Fibroblast of skin of back (primary cell): Measurements from ENCODE around the gene PAK4.

Experiments used
- DNase-seq: peaks from one replicate; pipeline ENCODE4 v3.0.0-alpha.2; 2013

Gene PAK4

DNA sequence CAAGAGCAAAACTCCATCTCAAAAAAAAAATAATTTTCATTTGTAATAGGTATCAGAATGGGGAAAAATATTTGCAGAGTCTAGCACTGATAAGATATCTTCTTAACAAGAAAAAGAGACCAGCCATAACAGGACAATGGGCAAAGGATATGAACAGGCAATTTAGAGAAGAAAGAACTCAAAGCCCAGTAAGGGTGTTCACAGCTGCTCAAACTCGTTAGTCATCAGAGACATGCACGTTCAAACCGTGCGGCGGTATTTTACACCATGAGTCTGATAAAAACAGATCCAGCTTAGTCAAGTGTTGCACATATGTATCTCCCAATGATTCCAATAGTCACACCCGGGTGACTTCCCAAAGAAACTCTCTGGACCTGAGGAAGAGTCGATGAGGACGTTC lies 57.5 kb downstream of the PAK4 start:
- no peak for DNase-seq

DNA sequence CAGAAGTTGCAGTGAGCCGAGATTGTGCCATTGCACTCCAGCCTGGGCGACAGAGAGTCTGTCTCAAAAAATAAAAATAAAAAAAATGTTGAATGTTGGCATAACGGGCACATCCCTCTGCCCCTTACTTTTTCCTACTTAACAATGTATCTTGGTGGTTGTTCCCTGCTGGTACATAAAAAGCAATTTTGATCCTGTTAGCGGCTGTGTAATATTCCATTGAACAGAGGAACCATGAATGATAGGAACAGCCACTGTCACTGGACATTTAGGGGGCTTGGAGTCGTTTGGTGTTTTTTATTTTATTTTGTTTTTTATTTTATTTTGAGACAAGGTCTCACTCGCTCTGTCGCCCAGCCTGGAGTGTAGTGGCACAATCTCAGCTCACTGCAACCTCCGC lies 60.8 kb downstream of the PAK4 start:
- no peak for DNase-seq

DNA sequence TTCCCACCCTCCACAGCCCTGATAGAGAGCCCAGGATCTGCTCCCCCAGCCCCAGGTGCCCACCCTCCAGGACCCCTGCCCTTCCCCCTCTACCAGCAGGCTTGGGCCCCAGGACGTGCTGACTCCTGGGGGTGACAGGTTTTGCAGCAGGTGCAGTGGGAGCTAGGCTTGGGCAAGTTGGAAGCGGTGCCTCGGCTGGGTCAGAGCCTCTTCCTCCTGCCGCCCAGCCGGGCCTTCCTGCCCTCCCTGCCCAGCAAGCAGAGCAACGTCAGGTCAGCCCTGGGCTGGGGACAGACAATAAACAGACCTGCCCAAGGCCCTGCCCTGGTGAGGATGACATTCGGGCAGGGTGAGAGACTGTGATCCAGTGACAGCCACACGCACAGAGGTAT lies 62.0 kb downstream of the PAK4 start:
- no peak for DNase-seq

DNA sequence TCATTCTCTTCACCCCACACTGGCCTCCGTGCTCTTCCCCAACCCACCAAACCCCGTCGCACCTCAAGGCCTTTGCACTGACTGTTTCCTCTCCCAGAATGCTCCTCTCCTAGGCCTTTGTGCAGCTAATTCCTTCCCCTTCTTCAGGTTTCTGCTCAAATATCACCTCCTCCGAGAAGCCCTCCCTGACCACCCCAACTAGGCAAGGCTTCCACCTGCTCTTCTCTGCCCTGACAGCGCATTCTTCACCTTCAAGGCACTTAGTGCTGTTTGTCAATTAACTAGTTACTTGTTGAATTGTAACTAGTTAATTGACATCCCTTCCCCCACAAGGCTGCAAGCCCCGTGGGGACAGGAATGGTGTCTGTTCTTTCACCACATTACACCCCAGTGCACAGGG lies 63.4 kb downstream of the PAK4 start:
- no peak for DNase-seq

DNA sequence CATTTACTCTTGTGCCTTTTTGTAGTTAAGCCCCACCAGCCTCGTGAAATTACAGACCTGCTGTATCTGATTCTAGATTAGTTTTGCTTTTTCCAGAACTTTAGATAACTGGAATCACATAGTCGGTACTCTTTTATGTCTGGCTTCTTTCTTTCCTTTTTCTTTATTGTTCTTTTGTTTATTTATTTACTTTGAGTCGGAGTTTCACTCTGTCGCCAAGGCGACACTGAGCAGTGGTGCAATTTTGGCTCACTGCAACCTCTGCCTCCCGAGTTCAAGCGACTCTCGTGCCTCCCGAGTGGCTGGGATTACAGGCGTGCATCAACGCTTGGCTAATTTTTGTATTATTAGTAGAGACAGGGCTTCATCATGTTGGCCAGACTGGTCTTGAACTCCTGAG lies 65.2 kb downstream of the PAK4 start:
- no peak for DNase-seq

DNA sequence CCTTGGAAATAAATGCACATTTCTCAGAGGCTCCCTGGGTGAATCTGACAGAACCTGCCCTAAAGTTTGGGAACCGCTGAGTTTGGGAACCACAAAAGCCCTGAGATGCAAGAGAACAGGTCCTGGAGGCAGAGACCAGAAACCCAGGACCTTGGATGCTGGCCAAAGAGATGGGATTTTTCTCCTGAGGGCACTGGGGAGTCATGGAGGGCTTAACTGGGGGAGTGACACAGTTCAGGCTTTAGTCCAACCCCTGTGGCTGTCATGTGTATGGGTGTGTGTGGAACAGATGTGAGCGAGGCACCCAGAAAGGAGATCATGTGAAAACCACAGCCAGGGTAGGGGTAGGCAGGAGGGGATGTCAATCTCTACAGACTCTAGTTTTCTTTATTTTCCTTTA lies 67.3 kb downstream of the PAK4 start:
- DNase-seq, result peak; percentile 29

DNA sequence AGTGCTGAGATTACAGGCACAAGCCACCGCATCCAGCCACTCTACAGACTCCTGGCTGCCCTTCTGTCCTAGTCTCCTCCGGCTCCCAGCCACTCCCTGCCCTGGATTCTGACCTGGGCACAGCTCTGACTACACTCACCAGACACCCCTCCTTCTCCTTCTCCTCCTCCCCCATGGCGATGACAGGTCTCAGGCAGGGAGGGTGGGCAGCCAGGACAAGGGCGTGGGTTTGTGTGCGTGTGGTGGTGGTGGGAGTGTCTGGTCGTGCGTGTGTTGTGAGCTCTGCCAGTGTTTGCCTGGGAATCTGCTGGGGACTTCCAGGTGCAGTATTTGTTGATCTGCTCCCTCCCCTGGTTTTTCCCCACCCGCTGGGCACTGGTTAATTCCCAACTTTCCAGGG lies 68.2 kb downstream of the PAK4 start:
- no peak for DNase-seq

DNA sequence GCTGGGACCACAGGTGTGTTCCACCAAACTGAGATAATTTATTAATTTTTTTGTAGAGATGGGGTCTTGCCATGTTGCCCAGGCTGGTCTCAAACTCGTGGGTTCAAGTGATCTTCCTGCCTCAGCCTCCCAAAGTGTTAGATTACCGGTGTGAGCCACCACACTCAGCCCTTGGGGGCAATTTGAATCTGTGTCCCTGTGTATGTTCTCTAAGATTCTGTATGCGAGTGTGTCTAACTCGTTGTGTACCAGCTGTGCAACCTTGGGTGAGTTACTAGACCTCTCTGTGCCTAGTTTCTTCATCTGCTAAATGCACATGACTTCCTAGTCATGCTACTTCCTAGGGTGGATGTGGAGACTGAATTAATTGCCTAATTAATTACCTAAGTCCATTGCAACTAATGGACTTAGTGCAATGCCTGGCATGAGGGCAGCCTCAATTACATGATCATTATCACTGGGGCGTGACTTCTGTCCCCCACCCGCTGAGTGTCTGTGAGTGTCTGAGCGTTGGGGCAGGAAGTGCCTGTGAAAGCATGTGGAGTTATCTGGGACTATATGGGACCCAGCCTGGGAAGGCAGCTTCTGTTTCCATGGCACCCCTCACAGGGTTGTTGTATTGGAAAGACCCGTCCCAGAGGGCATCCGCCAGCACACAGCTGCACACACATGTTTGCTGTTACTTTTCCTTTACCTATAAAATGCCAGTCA lies 69.4 kb downstream of the PAK4 start:
- DNase-seq, result no peak

DNA sequence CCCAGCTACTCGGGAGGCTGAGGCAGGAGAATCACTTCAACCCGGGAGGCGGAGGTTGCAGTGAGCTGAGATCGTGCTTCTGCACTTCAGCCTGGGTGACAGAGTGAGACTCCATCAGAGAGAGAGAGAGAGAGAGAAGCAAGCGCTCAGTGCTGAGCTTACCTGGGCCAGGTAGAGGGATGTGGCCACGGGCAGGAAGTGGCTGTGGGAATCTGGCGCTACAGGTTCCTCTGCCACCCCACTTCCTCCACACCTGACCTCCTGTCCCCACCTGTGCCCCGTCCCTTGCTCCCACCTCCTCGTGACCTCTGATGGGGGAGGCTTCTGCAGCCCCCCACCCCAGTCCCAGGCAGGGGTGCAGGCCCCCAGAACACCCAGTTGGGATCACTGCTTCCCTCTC lies 70.2 kb downstream of the PAK4 start:
- DNase-seq, result no peak

DNA sequence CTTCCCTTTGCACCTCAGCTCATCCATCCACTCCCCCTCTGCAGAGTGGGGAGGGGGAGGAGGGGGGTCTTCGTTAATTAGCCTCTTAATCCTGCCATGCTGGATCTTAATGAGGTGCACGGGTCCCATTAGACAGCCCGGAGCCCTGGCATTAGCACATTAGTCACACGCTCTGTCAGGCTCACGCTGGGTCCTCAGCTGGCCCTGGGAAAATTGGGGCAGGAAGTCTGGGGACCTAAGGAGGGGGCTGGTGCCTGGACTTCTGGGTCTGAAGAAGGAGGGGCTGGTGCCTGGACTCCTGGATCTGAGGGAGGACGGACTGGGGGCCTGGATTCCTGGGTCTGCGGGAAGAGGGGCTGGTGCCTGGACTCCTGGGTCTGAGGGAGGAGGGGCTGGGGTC lies 70.7 kb downstream of the PAK4 start:
- DNase-seq, result no peak

DNA sequence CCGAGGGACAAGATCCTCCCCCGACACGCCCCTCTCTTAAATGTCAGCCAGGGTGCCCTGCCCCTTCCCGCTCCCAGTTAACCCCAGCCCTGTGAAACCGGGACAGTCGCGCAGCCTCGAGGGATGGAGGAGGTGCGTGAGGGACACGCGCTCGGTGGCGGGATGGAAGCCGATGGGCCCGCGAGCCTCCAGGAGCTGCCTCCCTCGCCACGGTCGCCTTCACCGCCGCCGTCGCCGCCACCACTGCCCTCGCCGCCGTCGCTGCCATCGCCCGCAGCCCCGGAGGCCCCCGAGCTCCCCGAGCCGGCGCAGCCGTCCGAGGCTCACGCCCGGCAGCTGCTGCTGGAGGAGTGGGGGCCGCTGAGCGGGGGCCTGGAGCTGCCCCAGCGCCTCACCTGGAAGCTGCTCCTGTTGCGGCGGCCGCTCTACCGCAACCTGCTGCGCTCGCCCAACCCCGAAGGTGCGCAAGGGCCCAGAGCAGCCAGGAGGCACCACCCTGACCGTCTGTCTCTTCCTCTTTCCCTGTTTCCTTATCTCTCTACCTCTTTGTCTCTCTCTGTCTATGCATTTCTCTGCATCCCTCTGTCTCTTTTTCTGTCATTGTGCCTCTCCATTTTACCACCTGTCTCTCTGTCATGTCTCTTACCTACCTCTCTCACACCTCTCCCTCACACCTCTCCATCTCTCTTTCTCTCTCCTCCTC lies 71.4 kb downstream of the PAK4 start, which contains the start of gene NCCRP1:
Gene NCCRP1 (plus strand): TSS at position 105 of the 703 bp plus-strand sequence. CDS start 19 bp downstream, at position 124.
- no peak for DNase-seq

DNA sequence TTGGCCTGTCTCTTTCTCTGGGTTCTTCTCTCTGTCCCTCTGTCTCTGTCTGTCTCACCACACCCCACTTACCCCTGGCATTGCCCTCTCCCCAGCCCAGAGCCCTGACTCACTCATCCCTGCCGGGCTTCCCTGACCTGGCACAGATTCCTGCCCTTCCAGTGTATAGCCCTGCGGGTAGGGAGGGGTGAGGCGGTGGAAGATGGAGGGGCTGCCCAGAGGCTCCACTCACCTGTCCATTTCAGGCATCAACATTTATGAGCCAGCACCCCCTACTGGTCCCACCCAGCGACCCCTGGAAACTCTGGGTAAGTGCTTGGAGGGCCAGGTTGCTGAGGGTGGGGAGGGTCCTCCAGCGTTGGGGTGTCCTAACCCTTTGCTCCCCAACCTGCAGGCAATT lies 72.2 kb downstream of the PAK4 start:
- no peak for DNase-seq

DNA sequence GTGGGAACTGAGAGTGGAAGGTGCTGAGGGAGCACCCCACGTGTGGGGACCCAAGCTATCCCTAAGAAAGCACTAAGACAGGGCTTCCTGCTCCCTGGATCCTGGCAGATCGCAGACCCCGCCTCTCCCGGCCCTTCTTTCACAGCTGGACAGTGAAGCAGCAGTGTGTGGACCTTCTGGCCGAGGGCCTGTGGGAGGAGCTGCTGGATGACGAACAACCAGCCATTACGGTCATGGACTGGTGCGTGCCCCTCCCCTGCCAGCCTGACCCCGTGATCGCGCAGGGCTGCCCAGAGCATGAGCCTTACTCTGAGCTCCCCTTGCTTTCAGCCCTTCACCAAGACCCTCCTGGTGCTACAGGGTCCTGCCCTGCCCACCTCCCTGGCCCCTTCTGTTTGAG lies 73.4 kb downstream of the PAK4 start:
- DNase-seq, result peak; percentile 20

DNA sequence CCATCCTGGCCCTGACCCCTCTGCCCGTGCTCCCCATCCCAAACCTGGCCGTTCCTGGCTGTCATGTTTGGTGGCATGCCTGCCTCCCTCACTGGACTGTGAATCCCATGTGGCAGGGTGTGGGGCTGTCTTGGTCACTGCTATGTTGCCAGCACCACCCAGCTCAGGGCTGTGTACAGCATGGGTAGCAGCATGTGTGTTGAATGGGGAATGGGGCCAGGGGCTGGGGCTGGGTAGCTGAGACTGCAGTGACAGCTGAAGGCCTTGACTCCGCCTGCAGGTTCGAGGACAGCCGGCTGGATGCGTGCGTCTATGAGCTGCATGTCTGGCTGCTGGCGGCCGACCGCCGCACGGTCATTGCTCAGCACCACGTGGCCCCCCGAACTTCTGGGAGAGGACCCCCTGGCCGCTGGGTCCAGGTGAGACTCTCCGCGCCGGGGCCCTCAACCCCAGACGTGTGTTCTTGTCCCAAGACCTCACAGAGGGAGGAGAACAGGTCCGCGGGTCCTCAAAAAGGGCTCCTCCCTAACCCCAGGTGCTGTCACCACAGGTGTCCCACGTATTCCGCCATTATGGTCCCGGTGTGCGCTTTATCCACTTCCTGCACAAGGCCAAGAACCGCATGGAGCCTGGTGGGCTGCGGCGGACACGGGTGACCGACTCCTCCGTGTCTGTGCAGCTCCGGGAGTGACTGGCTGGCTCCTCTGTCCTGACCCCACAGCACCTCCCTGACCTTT lies 74.6 kb downstream of the PAK4 start:
- no peak for DNase-seq

DNA sequence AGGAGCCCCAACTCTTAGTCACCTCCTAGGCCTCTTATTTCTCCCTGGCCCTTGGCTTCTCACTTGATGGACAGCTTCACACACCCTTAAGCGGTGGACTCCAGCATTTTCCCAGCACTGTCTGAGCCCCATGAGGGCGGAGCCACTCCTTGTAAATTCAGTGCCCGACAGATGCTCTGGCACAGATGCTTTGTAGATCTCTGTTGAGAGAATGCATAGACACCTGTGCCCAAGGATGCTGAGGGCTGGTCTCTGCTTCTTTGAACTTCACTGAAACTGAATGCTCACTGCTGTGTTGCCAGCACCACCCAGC lies 75.2 kb downstream of the PAK4 start:
- no peak for DNase-seq

DNA sequence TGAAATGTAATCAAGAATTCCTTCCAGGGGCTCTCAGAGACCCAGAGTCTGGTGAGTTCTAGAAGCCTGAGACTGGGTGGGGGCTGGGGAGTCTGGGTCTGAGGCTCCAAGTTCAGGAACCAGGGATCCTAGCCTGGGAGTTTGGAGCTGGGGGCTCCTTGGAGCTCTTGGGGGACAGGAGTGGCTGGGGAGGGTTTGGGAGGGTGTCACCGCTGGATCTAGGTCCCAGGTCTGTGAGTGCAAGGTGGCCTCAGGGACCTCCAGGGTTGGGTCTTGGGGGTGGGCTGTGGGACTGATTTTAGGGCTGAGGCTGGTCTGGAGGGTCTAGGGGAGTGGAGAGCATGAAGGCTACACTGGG lies 77.4 kb downstream of the PAK4 start:
- DNase-seq, result no peak

DNA sequence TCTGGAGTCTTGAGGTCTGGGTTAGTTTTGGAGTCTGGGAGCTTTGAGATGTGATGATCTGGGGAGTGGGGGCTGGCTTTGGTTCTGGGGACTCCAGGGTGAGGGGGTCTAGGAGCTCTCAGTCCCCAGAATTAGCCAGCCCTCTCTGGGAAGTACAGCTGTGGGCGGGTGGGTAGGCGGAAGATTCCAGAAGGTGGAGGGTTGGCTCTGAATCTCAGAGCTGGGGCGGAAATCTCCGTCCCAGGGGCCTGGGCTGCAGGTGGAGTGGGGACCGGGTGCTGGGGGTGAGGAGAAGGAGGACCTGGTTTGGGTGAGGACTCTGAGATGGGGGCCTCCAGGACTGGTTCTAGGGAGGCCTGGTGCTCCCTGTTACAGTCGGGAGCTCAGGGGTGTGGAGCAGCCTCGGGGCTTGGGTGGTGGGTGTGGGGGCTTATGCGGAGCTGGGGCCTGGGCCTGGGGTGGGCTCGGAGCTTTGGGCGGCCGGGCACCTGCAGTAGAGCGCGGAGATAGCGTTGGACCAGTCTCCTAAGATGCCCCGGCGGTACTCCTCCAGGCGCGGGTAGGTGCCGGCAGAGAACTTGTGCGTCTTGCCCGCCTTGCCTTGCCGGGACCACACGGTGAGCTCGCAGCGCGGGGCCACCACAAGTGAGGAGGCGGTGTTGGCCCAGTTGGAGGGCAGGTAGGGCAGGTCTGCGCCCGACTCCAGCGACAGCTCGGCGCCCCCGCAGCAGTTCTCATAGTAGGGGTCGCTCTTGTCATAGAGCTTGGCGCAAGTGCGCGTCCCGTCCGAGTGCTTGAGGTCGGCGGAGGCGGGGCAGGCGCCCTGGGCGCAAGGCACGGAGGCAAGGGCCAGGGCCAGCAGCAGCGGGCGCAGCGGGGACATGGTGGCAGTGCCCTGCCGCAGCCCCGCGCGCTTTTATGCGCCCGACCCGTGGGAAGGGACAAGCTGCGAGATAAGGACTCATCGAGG lies 78.1 kb downstream of the PAK4 start, which contains the start of gene SYCN:
Gene SYCN (minus strand): TSS at position 892 of the 970 bp plus-strand sequence. CDS start 9 bp downstream, at position 883.
- DNase-seq, result no peak

DNA sequence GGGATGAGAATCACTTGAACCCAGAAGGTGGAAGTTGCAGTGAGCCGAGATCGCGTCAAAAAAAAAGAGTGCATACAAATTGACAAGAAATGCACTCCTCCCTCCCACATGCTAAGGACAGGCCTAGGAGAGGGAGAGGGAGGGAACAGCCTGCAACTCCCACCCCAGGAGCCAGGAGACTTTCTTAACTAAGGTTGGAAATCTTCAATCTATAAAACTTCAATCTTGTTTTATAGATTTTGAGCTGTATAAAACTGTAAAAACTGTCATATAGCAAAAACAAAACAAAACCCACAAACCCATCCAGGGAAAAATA lies 79.8 kb downstream of the PAK4 start:
- DNase-seq, result no peak

DNA sequence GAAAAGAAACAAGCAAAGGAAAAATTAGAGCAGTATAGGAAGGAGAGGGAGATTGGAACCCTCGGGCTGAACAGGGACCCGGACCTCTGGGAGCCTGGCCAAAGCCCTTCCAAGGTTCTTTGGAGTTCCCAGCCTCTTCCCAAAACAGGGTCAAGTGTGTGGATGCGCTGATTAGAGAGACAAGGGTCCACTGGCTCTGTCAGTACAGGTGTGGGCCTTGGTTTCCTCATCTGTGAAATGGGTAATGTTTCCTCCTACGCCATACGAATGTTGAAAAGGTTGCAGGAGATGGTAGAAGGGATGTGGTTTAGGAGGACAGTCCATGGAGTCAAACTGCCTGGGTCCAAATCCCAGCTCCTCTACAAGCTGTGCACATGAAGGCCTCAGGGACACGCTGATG lies 80.5 kb downstream of the PAK4 start:
- no peak for DNase-seq

DNA sequence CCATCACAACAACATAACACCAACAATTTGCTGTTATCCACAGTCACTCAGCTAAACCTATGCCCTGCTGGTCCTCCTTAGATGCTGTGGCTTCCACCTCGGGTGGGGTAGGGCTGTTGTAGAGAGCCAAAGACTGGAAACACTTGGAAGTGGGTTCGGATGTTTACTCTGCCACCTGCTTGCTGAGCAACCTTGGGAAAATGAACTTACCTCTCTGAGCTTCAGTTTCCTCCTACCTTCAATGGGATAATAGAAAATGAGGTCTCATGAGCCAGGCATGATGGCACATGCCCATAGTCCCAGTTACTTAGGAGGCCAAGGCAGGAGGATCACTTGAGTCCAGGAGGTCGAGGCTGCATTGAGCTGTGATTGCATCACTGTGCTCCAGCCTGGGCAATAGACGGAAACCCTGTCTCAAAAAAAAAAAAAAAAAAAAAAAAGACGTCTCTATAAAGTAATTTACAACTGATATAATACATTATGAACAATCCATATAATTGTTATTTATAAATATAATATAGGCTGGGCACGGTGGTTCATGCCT lies 81.8 kb downstream of the PAK4 start:
- no peak for DNase-seq

DNA sequence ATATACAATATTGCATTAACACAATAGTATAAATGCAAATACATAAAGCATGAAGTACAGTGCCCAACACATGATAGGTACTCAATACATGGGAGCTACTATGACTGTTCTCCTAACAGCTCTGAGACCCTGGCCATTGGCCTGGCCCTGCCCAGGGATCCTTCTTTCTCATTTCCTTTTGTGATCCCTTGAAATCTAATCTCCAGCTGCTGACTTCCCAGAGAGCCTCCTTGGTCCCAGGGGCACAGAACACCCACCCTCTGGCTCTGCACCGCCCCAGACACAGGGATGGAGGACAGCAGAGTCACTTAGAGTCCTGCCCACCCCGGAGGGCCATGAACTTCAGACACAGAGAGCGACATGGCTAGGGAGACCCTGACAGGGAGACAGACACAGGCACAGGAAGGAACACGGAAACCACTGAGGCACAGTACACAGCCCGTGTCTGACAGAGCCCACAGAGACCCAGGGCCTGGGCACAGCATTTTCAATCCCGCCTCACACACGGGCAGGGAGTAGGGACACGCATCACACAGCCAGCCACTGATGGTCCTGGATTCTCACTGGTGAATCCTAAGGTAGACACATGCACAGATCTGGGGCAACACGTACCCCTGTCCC lies 82.7 kb downstream of the PAK4 start:
- DNase-seq, result no peak

DNA sequence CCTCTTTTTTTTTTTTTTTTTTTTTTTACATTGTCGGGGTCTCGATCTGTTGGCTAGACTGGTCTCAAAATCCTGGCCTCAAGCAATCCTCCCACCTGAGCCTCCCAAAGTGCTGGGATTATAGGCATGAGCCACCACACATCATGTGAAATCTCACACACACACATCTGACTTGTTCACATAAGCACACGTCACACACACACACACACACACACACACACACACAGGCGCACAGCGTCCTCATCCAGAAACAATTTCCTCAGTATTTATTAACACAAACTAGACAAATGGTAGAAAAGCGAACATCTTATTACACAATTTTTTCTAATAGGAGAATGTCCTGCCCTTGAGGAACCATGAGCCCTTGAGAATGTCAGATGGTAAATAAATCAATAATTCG lies 83.6 kb downstream of the PAK4 start:
- DNase-seq, result no peak
